PFSK-1 (cell line): Measurements from ENCODE around the gene FBLN1.

Source experiments
- FOXP2 ChIP-seq: optimal IDR thresholded peaks from 2 replicates; pipeline ENCODE3; 2011; ENCODE audit warnings: borderline replicate concordance, control low read depth, inconsistent platforms; ENCODE audit not compliant: insufficient read depth; ENCODE audit errors: extremely low read length, extremely low read depth
- POLR2AphosphoS5 ChIP-seq: IDR thresholded peaks from 2 replicates; pipeline ENCODE4 v1.6.1; 2012; ENCODE audit warnings: low read depth, mild to moderate bottlenecking, control low read depth, low read length, moderate library complexity
- REST ChIP-seq, 2 experiments: IDR thresholded peaks; 2 replicates each; pipeline versions ENCODE4 v1.6.1 to v1.8.0; 2011 to 2012; ENCODE audit warnings: low read depth in 2 of 2, low read length in 2 of 2, control low read depth in 1 of 2, inconsistent platforms in 1 of 2, mild to moderate bottlenecking in 1 of 2, moderate library complexity in 1 of 2; ENCODE audit not compliant: insufficient read depth in 1 of 2
- SIN3A ChIP-seq: IDR thresholded peaks from 2 replicates; pipeline ENCODE4 v1.6.1; 2012; ENCODE audit warnings: mild to moderate bottlenecking, low read length, moderate library complexity, borderline replicate concordance; ENCODE audit not compliant: insufficient read depth
- TAF1 ChIP-seq: IDR thresholded peaks from 2 replicates; pipeline ENCODE4 v1.6.1; 2012; ENCODE audit warnings: low read length, control low read depth, borderline replicate concordance; ENCODE audit not compliant: insufficient read depth

The FBLN1 gene

GRCh38 chr22:45547016-45547345, 44.3 kb downstream of the FBLN1 start:
- TF ChIP-seq SIN3A, result no peak
- no peak for TF ChIP-seq FOXP2
- no peak for TF ChIP-seq POLR2AphosphoS5

GRCh38 chr22:45547731-45548130, 45.0 kb downstream of the FBLN1 start:
- TF ChIP-seq SIN3A (no peak), POLR2AphosphoS5 (no peak), TAF1 (no peak), REST (IDR thresholded peaks at IDR 0.05; ENCODE audit: insufficient read depth in 1 of 2, low read depth in 2 of 2, low read length in 2 of 2) (no peak), FOXP2 (no peak)

GRCh38 chr22:45548247-45548840, 45.7 kb downstream of the FBLN1 start:
- TF ChIP-seq FOXP2 (no peak), REST (IDR thresholded peaks at IDR 0.05; ENCODE audit: insufficient read depth in 1 of 2, low read depth in 2 of 2, low read length in 2 of 2) (no peak), SIN3A (no peak), TAF1 (no peak), POLR2AphosphoS5 (no peak)

DNA sequence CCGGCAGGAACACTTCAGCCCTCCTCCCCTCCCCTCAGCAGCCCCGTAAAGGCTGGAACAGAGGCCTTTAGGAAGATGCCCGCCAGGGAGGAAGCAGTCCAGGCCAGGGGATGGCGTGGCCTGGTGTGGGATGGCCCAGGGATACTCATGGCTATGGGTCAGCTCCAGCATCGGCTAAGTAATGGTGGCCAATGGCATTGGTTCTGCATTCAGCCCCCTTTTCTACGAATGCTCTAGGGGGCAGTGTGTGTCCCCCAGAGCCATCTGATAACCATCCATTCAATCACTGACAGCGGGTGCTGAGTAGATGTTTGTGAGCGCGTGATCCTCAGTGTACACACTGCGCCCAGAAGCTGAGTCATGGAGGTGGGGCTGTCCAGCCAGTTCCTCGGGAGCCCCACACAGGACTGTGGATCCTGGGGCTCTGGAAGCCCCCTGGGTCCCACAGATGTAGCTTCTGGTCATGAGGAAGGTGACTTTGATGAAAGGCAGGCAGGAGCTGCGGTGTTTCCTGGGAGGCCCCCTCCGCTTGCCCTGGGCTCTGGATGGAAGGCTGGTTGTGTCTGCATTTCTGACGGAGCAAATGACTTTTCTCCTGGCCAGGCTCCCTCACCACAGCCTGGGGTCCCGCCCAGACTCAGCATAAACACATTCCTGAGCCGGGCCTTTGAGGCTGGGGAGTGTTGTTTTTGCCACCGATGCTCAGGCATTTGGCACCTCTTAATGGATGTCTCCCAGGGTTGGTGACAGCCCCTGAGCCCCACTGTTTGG, 46.5 kb downstream of the FBLN1 start:
- no peak for TF ChIP-seq TAF1
- no peak for TF ChIP-seq FOXP2
- no peak for TF ChIP-seq POLR2AphosphoS5
- TF ChIP-seq REST (IDR thresholded peaks at IDR 0.05; ENCODE audit: insufficient read depth in 1 of 2, low read depth in 2 of 2, low read length in 2 of 2), result no peak
- no peak for TF ChIP-seq SIN3A

DNA sequence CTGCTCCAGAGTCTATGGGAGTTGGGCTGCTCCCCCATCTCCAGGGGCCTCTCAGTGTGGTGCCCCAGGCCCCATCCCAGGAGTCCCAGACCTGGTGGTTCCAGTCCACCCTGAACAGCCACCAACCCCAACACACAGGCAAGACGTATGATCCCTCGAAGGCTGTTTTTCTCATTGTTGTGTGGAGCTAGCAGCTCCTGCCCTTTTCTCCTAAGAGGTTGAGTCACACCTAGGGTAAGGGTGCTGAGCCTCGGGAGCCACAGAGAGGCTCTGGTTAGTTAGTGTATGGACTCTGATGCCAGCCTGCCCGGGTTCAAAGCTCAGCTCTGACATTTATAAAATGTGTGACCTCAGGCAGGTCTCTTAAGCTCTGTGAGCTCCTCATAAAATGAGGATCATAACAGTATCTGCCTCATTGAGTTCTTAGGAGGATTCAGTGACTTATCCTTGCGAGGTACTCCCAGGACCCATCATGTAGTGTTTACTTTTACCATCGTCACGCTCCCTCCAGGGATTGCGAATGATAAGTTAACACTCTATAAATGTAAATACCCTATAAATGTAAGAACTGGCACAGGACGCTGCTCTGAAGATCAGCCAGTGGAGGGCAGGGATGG, 47.2 kb downstream of the FBLN1 start:
- TF ChIP-seq REST (IDR thresholded peaks at IDR 0.05; ENCODE audit: insufficient read depth in 1 of 2, low read depth in 2 of 2, low read length in 2 of 2), result no peak
- no peak for TF ChIP-seq SIN3A
- no peak for TF ChIP-seq FOXP2
- TF ChIP-seq POLR2AphosphoS5, result no peak
- TF ChIP-seq TAF1, result no peak
